ENCODE results near the gene SASH3. TPM values are rescaled to one million over a fixed set of nuclear protein-coding genes. Genes with fewer than 3 reads are reported as not detected.

Gene SASH3
- total RNA-seq, 1 experiment from 2014 or later: not detected

DNA sequence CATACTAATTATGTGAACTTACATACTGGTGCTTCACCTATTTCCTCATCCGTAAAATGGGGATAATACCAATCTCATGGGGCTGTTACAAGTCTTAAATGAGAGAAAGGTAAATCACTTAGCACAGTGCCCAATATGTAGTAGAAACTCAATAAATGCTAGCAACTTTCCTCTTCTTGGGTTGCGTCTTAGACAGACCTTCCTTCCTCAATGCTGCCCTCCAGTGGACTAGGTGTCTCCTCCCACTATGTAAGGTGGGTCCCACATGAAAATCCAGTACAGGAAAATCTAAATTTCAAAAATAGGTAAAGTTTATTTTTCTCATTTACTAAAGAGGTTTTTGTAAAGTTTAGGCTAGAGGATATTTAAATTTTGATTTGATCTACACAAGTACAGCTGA, 43.4 kb downstream of the SASH3 start:
- no peak for DNase-seq
- H3K27me3 ChIP-seq: no peaks in the 10 kb centered on the region
- no peaks in the 10 kb centered on the region for H3K9me3 ChIP-seq
- H3K36me3 ChIP-seq: peaks cover 4% of the 10 kb centered on the region; the same call in 1 of the 2 replicates
- H3K4me3 ChIP-seq: no peak overlapping the region

GRCh38 chrX:129823522-129823921, 43.8 kb downstream of the SASH3 start:
- peaks cover 4% of the 10 kb centered on the region; the same call in 1 of the 2 replicates for H3K36me3 ChIP-seq
- H3K9me3 ChIP-seq: no peaks in the 10 kb centered on the region
- no peaks in the 10 kb centered on the region for H3K27me3 ChIP-seq
- DNase-seq: no peak
- H3K4me3 ChIP-seq: no peak overlapping the region

GRCh38 chrX:129824620-129825019, 44.9 kb downstream of the SASH3 start:
- no peaks in the 10 kb centered on the region for H3K9me3 ChIP-seq
- no peaks in the 10 kb centered on the region for H3K27me3 ChIP-seq
- no peak overlapping the region for H3K4me3 ChIP-seq
- H3K36me3 ChIP-seq: peaks cover 4% of the 10 kb centered on the region; the same call in 1 of the 2 replicates
- DNase-seq: no peak

- DNase-seq: no peak
- peaks cover 4% of the 10 kb centered on the region; the same call in 1 of the 2 replicates for H3K36me3 ChIP-seq
- no peaks in the 10 kb centered on the region for H3K9me3 ChIP-seq
- H3K4me3 ChIP-seq: no peak overlapping the region
- no peaks in the 10 kb centered on the region for H3K27me3 ChIP-seq
Measured at GRCh38 chrX:129825746-129826505, 46.2 kb downstream of the SASH3 start.

DNA sequence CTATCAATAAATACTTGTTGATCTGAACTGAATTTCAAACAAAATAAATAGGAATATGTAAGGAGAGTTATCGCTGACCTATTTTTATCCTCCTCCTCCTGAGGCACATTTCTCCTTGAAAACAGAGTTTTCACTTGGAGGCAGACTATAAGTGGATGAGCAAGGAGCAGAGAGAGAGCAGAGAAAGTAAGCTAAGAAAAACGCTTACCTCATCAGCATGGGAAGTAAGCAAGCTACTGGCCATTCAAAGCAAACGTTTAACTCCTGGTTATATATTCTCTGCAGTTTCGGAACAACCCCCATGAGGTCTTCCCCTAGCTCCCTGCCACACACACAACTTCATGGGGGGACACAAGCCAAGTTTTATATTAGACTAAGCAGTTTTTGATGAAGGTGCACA, 50.7 kb downstream of the SASH3 start:
- Histone ChIP-seq H3K9me3 (no peaks in the 10 kb centered on the region), H3K27me3 (no peaks in the 10 kb centered on the region), H3K36me3 (no peaks in the 10 kb centered on the region; the same call in 1 of the 2 replicates), H3K4me3 (no peak overlapping the region)
- no peak for DNase-seq

DNA sequence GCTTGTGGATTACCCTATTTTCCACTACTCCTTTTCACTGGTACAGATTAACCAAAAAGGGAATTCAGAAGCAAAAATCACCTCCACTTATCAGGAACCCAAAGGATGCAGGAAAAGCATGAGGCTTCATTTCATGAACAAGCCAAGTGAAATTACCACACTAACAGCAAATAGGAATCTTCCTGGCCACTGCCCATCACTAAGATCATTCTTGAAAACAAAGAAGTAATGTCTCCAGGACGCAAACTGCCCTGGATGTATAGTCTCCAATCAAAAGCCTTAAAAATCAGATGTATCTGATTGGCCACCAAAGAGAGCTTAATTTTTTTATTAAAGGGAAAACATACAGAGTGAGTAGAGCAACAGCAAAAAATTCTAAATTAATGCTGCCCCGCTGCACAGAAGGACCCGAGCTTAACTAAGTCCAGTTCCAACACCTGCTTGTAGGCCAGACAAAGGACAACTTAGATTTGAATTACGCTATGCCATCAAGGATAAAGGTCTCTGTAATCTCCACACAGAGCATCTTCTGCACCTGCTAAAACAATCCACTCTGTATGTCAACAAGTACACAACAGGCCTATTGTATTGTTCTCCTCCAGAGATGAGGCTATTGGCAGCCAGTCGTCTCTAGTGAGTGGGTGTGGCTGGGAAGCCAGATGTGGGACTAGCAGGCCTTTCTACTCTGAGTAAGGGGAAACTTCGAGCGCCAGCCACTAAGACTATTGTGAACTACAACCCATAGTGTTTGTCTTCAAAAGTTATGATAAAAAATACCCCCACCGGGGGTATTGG, 51.5 kb downstream of the SASH3 start:
- no peak for DNase-seq
- Histone ChIP-seq H3K9me3 (no peaks in the 10 kb centered on the region), H3K27me3 (no peaks in the 10 kb centered on the region), H3K4me3 (no peak overlapping the region), H3K36me3 (no peaks in the 10 kb centered on the region; the same call in 1 of the 2 replicates)

- H3K36me3 ChIP-seq: no peaks in the 10 kb centered on the region; the same call in 1 of the 2 replicates
- H3K27me3 ChIP-seq: no peaks in the 10 kb centered on the region
- no peak overlapping the region for H3K4me3 ChIP-seq
- peak; percentile 13 for DNase-seq
- no peaks in the 10 kb centered on the region for H3K9me3 ChIP-seq
Measured at GRCh38 chrX:129833153-129833990, 53.6 kb downstream of the SASH3 start.

DNA sequence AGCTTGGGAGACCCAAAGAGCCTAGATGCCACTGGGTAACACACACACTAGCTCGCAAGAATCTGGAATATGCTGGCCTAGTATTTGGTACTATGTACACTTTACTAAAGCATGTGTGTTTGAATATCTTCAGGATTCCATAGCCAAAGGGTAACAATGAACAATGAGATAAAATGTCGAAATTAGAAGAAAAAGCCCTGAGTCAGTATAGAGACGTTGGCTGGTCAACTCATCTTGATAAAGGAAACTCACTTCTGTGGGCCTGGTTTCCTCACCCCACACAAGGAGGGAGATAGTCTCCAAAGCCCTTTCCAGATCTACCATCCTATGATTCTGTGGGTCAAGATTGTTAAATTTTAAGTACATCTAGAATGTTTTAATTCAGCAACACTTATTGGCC, 57.1 kb downstream of the SASH3 start:
- Histone ChIP-seq H3K4me3 (no peak overlapping the region), H3K9me3 (no peaks in the 10 kb centered on the region), H3K27me3 (no peaks in the 10 kb centered on the region), H3K36me3 (no peaks in the 10 kb centered on the region)
- DNase-seq: no peak

DNA sequence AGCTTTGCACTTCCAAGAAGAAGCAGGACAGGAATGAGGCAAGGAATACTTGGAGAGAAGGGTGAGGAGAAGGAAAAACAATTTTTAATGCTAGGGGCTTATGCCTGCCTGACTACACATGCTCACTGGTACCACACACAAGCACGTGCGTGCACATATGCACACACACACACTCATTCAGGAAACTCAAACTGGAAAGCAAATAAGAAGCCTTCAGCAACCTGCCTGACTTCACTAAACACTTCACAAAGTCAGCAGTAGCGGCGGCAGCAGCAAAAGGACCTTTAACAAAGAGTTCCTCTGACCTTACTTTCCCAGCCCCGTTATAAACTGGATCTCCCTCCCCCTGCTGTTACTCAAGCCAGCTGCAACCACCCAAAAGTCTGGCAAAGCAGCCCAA, 60.6 kb downstream of the SASH3 start:
- Histone ChIP-seq H3K36me3 (no peaks in the 10 kb centered on the region), H3K9me3 (no peaks in the 10 kb centered on the region), H3K27me3 (no peaks in the 10 kb centered on the region), H3K4me3 (no peak overlapping the region)
- no peak for DNase-seq

GRCh38 chrX:129842510-129843208, 62.9 kb downstream of the SASH3 start:
- no peaks in the 10 kb centered on the region; the same call in 1 of the 2 replicates for H3K27me3 ChIP-seq
- no peaks in the 10 kb centered on the region for H3K36me3 ChIP-seq
- no peaks in the 10 kb centered on the region for H3K9me3 ChIP-seq
- H3K4me3 ChIP-seq: peak overlapping the region; percentile 70
- peak; percentile 30 for DNase-seq

GRCh38 chrX:129843209-129843458, 63.4 kb downstream of the SASH3 start:
- Histone ChIP-seq H3K4me3 (peak overlapping the region; percentile 70), H3K27me3 (no peaks in the 10 kb centered on the region; the same call in 1 of the 2 replicates), H3K36me3 (no peaks in the 10 kb centered on the region), H3K9me3 (no peaks in the 10 kb centered on the region)
- DNase-seq: no peak

DNA sequence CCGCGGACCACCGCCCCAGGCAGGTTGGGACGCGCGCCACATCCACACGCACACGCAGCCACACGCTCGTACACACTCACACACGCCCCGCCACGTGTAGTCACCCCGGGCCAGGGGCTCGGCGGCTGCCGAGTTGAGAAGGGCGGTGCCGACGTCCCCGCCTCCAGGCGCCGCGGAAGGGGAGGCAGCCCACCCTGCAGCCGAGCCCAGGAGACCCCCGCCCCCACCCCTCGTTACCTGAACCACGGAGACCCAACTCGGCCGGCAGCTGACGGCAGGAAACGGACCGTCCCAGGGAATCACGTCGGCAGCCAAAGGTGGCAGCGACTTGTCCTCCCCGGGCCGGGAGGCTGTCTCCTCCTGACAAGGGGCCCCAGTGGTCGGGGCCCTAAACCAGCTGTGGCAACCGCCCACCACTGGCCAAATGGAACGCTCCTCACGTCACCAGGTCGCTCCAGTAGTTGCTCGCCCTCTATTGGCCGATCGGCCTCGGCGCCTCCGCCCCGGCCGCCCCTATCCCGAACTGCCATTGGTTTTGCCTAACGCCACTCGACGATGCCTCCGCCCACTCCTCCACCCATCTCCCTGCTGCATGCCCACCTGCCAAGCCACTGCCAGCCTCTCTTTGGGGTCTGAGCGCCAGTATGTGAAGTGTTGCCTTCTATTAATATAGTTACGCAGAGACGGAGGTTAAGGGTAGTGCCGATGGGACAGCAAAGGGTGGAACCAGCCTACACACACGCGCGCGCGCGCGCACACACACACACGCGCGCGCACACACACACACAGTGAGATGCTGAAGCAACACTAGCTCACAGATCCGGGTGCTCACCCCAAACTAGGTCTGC, 63.9 kb downstream of the SASH3 start, which contains the start of gene ZDHHC9:
TSS of gene ZDHHC9 (minus strand) at position 428 of the 848 bp plus-strand sequence. CDS start 1,941 bp downstream, outside the sequence.
- Histone ChIP-seq H3K4me3 (peak within 1 kb of the TSS; percentile 70), H3K9me3 (no peaks in the 10 kb centered on the region), H3K36me3 (no peaks in the 10 kb centered on the region), H3K27me3 (no peaks in the 10 kb centered on the region; the same call in 1 of the 2 replicates)
- DNase-seq: peak; percentile 86
